ENCODE data around the gene RTN4R. TPM values are rescaled to one million over a fixed set of nuclear protein-coding genes. Genes with fewer than 3 reads are reported as not detected.

RTN4R gene
- total RNA-seq, 1 donor from 2014 or later: 0.43 TPM

- H3K36me3 ChIP-seq: no peaks in the 10 kb centered on the region
- peak overlapping the region in 1 of 2 donors; percentile 27 for H3K4me3 ChIP-seq
- DNase-seq (ENCODE audit: low spot score in 2 of 2): peak in 1 of 2 donors; percentile 80
- intact Hi-C loops (cut with DNase I): no loop called here
- peaks cover 24 to 34% of the 10 kb centered on the region in 2 donors for H3K4me1 ChIP-seq
- H3K27ac ChIP-seq: peak overlapping the region; percentile 40 to 51
- no peak for TF ChIP-seq CTCF (IDR thresholded peaks at IDR 0.05)
- no peaks in the 10 kb centered on the region for H3K27me3 ChIP-seq
- no peaks in the 10 kb centered on the region for H3K9me3 ChIP-seq
Observed at GRCh38 chr22:20229916-20230775, 38.0 kb downstream of the RTN4R start.

- no peaks in the 10 kb centered on the region for H3K27me3 ChIP-seq
- no peak for TF ChIP-seq CTCF (IDR thresholded peaks at IDR 0.05)
- DNase-seq (ENCODE audit: low spot score in 2 of 2): no peak
- H3K4me1 ChIP-seq: peaks cover 24 to 37% of the 10 kb centered on the region in 2 donors
- H3K27ac ChIP-seq: peak overlapping the region; percentile 23 to 51
- no peaks in the 10 kb centered on the region for H3K36me3 ChIP-seq
- H3K4me3 ChIP-seq: peak overlapping the region in 1 of 2 donors; percentile 5
- intact Hi-C loops (cut with DNase I): no loop called here
- H3K9me3 ChIP-seq: no peaks in the 10 kb centered on the region
Observed at GRCh38 chr22:20228939-20229272, 39.2 kb downstream of the RTN4R start.

- no peaks in the 10 kb centered on the region for H3K36me3 ChIP-seq
- intact Hi-C loops (cut with DNase I): no loop called here
- peak overlapping the region; percentile 23 to 59 for H3K27ac ChIP-seq
- H3K4me3 ChIP-seq: peak overlapping the region in 1 of 2 donors; percentile 5
- TF ChIP-seq CTCF (IDR thresholded peaks at IDR 0.05): no peak
- H3K27me3 ChIP-seq: no peaks in the 10 kb centered on the region
- no peaks in the 10 kb centered on the region for H3K9me3 ChIP-seq
- H3K4me1 ChIP-seq: peaks cover 25 to 40% of the 10 kb centered on the region in 2 donors
- peak in 1 of 2 donors; percentile 71 for DNase-seq (ENCODE audit: low spot score in 2 of 2)
Observed at GRCh38 chr22:20228055-20228938, 39.8 kb downstream of the RTN4R start.

GRCh38 chr22:20227363-20227762, 40.8 kb downstream of the RTN4R start:
- no peaks in the 10 kb centered on the region for H3K9me3 ChIP-seq
- peak overlapping the region; percentile 23 to 59 for H3K27ac ChIP-seq
- no peak for DNase-seq (ENCODE audit: low spot score in 2 of 2)
- no peak overlapping the region for H3K4me3 ChIP-seq
- intact Hi-C loops (cut with DNase I): no loop called here
- TF ChIP-seq CTCF (IDR thresholded peaks at IDR 0.05): no peak
- H3K4me1 ChIP-seq: peaks cover 32 to 50% of the 10 kb centered on the region in 2 donors
- no peaks in the 10 kb centered on the region for H3K27me3 ChIP-seq
- H3K36me3 ChIP-seq: no peaks in the 10 kb centered on the region

- intact Hi-C loops (cut with DNase I): no loop called here
- Histone ChIP-seq H3K36me3 (no peaks in the 10 kb centered on the region), H3K9me3 (no peaks in the 10 kb centered on the region), H3K27ac (peak overlapping the region in 1 of 2 donors; percentile 59), H3K4me1 (peaks cover 33 to 55% of the 10 kb centered on the region in 2 donors), H3K27me3 (no peaks in the 10 kb centered on the region), H3K4me3 (no peak overlapping the region)
- DNase-seq (ENCODE audit: low spot score in 2 of 2): no peak
- TF ChIP-seq CTCF (IDR thresholded peaks at IDR 0.05): no peak
Observed at GRCh38 chr22:20226760-20227350, 41.3 kb downstream of the RTN4R start.

Data from ascending aorta (tissue), 2 donors.